ENCODE results near the gene ARSK. TPM values are rescaled to one million over a fixed set of nuclear protein-coding genes. Genes with fewer than 3 reads are reported as not detected.
"Not testable (repeated sequence)": the region's sequence is repeated elsewhere in the genome, so short reads cannot be mapped to it uniquely, and the experiment has no call there.

The ARSK gene
- total RNA-seq, 2 experiments from 2014 or later = 4.1 to 5.2 TPM

DNA sequence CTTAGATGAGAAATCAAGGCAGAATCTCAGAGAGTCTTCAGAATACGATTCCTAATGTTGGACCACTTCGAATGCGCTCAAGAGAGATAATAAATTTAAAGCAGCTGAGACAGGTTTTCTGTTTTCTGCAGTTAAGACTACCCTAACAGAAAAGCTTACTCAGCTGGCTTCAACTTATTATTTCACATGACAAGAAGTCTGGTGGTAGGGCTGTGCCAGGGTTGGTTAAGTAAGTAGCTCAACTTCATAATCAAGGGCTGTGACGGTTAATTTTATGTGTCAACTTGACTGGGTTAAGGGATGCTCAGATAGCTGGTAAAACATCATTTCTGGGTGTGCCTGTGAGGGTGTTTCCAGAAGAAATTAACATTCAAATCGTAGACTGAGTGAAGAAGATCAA lies 68.8 kb downstream of the ARSK start:
- no peak for DNase-seq
- Mint-ChIP-seq H3K36me3 (peaks cover 3% of the 10 kb centered on the region), H3K9me3 (no peaks in the 10 kb centered on the region), H3K27ac (no peak overlapping the region), H3K4me1 (peaks cover 25% of the 10 kb centered on the region), H3K27me3 (no peaks in the 10 kb centered on the region), H3K4me3 (no peak overlapping the region)

DNA sequence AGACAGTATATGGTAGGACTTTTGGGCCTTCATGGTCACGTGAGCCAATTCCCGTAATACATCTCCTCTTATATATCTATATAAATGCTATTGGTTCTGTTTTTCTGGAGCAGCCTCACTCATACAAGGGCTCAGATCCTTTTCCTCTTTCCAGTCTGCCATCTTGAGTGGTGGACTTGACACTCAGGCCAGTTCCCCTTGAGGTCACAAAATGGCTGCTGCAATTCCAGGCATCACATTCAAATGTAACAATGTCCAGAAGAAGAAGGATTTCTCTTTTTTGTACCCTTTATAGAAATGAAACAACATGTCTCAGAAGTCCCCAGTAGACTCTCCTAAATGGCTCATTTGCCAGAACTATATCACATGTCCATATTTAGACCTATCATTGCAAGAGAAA lies 69.5 kb downstream of the ARSK start:
- Mint-ChIP-seq H3K36me3 (peaks cover 3% of the 10 kb centered on the region), H3K4me1 (peaks cover 18% of the 10 kb centered on the region), H3K4me3 (no peak overlapping the region), H3K9me3 (no peaks in the 10 kb centered on the region), H3K27ac (no peak overlapping the region), H3K27me3 (no peaks in the 10 kb centered on the region)
- no peak for DNase-seq

- Mint-ChIP-seq H3K9me3 (peaks cover 7% of the 10 kb centered on the region), H3K4me1 (peaks cover 19% of the 10 kb centered on the region), H3K4me3 (no peak overlapping the region), H3K27me3 (no peaks in the 10 kb centered on the region), H3K36me3 (no peaks in the 10 kb centered on the region), H3K27ac (no peak overlapping the region)
- DNase-seq = no peak
These were observed 71.8 kb downstream of the ARSK start for GRCh38 chr5:95626701-95627100.

GRCh38 chr5:95627971-95628810 lies 73.3 kb downstream of the ARSK start:
- peaks cover 5% of the 10 kb centered on the region for H3K36me3 Mint-ChIP-seq
- H3K4me1 Mint-ChIP-seq = peaks cover 18% of the 10 kb centered on the region

GRCh38 chr5:95628933-95629332 lies 74.0 kb downstream of the ARSK start:
- no peaks in the 10 kb centered on the region for H3K27me3 Mint-ChIP-seq

More at GRCh38 chr5:95627971-95628810, 73.3 kb downstream of the ARSK start:
- Mint-ChIP-seq H3K27ac (no peak overlapping the region), H3K9me3 (peaks cover 13% of the 10 kb centered on the region), H3K4me3 (no peak overlapping the region), H3K27me3 (no peaks in the 10 kb centered on the region)
- no peak for DNase-seq

GRCh38 chr5:95630394-95630917 lies 75.6 kb downstream of the ARSK start:
- Mint-ChIP-seq H3K4me1 (peaks cover 18% of the 10 kb centered on the region), H3K9me3 (peaks cover 13% of the 10 kb centered on the region), H3K4me3 (no peak overlapping the region), H3K27me3 (no peaks in the 10 kb centered on the region), H3K36me3 (peaks cover 5% of the 10 kb centered on the region), H3K27ac (peak overlapping the region; percentile 34)
- no peak for DNase-seq

More at GRCh38 chr5:95628933-95629332, 74.0 kb downstream of the ARSK start:
- Mint-ChIP-seq H3K36me3 (peaks cover 5% of the 10 kb centered on the region), H3K4me1 (peaks cover 18% of the 10 kb centered on the region), H3K9me3 (peaks cover 13% of the 10 kb centered on the region), H3K27ac (no peak overlapping the region), H3K4me3 (no peak overlapping the region)
- DNase-seq = no peak

DNA sequence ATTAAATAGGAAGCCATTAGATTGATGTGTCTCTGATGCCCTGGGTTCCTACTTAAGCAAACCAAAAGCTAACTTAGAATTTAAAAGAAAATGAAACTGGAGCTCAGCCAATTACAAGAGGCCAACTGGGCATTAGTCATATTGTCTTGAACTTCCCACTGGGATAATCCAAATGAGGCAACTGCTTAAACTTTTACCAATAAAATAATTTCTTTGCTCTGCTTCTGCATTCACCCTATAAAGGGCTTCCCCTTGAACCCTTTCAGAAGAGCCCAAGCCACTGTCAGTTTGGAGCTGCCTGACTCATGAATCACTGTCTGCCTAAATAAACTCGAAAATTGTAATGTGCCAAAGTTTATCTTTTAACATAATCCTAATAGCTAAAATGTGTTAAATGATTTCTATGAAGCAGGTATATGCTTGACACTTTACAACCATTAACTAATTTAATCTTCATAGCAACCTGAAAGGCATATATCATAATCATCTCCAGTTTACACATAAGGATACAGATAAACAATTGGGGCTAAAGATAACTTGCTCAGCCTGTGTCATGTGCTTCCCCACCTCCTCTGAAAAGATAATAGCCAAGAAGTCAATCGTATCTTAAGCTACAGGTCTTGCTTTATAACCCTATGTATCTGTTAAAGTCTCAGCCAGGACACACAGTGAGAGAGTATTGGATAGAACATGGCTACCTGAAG lies 76.5 kb downstream of the ARSK start:
- Mint-ChIP-seq H3K27me3 (no peaks in the 10 kb centered on the region), H3K27ac (peak overlapping the region; percentile 99), H3K9me3 (peaks cover 13% of the 10 kb centered on the region), H3K36me3 (peaks cover 5% of the 10 kb centered on the region), H3K4me1 (peaks cover 18% of the 10 kb centered on the region), H3K4me3 (peak overlapping the region; percentile 16)
- DNase-seq = no peak

DNA sequence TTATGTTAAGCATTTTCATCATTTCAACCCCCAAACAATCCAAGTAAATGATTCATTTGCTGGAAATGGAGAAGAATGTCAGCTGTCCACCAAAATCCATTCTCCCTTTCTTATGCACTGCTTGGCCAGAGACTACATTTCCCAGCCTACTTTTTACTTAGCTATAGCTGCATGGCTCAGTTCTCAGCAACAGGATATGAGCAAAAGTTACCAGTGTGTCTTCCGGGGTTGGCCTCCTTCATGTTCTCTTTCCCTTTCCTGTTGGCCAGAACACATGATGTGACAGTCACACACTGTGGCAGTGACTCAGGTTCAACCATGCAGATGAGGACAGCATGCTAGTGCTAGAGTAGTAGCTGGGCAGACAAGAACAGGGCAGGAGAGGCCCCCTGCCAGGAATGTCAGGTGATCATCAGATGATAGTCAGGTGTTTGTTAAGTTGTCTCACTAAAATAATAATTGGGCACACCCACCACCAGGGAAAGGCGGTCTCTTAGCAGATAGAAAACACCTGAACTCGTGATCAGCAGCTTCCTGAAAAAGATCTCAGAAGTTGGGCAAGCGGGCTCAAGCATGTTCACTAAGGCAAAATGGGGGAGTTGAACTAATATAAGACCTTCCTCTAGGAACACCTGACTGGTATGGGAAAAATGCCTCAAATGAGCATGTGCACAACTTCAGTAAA lies 77.2 kb downstream of the ARSK start:
- DNase-seq = peak; percentile 67
- no peaks in the 10 kb centered on the region for H3K27me3 Mint-ChIP-seq
- H3K36me3 Mint-ChIP-seq = peaks cover 5% of the 10 kb centered on the region
- H3K4me3 Mint-ChIP-seq = peak overlapping the region; percentile 40
- peaks cover 13% of the 10 kb centered on the region for H3K9me3 Mint-ChIP-seq
- H3K4me1 Mint-ChIP-seq = peaks cover 18% of the 10 kb centered on the region
- H3K27ac Mint-ChIP-seq = peak overlapping the region; percentile 99

DNA sequence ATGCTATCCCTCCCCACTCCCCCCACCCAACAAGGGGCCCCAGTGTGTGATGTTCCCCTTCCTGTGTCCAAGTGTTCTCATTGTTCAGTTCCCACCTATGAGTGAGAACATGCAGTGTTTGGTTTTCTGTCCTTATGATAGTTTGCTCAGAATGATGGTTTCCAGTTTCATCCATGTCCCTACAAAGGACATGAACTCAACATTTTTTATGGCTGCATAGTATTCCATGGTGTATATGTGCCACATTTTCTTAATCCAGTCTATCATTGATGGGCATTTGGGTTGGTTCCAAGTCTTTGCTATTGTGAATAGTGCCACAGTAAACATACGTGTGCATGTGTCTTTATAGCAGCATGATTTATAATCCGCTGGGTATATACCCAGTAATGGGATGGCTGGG lies 78.0 kb downstream of the ARSK start:
- DNase-seq, H3K36me3 Mint-ChIP-seq, H3K27ac Mint-ChIP-seq, H3K27me3 Mint-ChIP-seq, H3K4me3 Mint-ChIP-seq: not testable (repeated sequence)
- Mint-ChIP-seq H3K4me1 (peaks cover 20% of the 10 kb centered on the region), H3K9me3 (peaks cover 13% of the 10 kb centered on the region)

DNA sequence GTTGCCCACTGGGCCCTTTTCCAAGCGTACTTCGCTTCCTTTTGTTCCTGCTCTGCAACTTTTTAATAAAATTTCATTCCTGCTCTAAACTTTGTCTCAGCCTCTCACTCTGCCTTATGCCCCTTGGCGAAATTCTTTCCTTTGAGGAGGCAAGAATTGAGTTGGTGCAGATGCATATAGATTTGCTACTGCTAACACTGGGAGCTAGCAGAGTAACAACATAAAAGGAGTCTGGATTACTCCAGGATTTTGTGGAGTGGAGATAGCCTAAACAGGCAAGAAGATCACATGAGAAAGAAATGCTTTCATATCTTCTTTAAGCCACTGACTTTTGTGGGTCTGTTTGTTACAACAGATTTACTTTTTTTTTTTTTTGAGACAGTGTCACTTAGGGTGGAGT lies 78.8 kb downstream of the ARSK start:
- no peak overlapping the region for H3K27ac Mint-ChIP-seq
- no peaks in the 10 kb centered on the region for H3K27me3 Mint-ChIP-seq
- peaks cover 20% of the 10 kb centered on the region for H3K4me1 Mint-ChIP-seq
- no peak for DNase-seq
- peaks cover 5% of the 10 kb centered on the region for H3K36me3 Mint-ChIP-seq
- no peak overlapping the region for H3K4me3 Mint-ChIP-seq
- H3K9me3 Mint-ChIP-seq = peaks cover 13% of the 10 kb centered on the region

GRCh38 chr5:95634081-95634480 lies 79.2 kb downstream of the ARSK start:
- no peaks in the 10 kb centered on the region for H3K27me3 Mint-ChIP-seq
- peaks cover 5% of the 10 kb centered on the region for H3K36me3 Mint-ChIP-seq
- peaks cover 20% of the 10 kb centered on the region for H3K4me1 Mint-ChIP-seq
- H3K9me3 Mint-ChIP-seq = peaks cover 13% of the 10 kb centered on the region
- H3K27ac Mint-ChIP-seq = no peak overlapping the region
- no peak overlapping the region for H3K4me3 Mint-ChIP-seq
- no peak for DNase-seq

DNA sequence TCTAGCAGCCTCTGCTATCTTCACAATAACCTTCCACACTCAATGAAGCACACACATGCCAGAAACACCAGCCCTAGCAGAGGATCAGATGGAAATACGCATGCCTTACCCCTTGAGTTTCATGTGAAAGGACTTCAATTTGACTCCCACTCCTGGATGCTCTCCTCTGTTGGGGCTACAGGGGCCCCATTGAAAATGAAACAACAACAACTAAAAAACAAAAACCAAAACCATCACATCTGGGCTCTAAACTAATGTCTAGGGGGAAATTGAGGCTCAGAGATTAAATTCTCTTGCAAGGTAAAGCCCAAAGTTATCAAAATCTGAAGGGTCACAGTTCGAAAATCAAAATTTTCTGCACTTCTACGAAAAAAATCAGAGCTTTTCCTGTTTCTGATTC lies 83.7 kb downstream of the ARSK start:
- no peaks in the 10 kb centered on the region for H3K36me3 Mint-ChIP-seq
- no peak overlapping the region for H3K27ac Mint-ChIP-seq
- H3K4me1 Mint-ChIP-seq = peaks cover 1% of the 10 kb centered on the region
- peaks cover 4% of the 10 kb centered on the region for H3K27me3 Mint-ChIP-seq
- H3K4me3 Mint-ChIP-seq = no peak overlapping the region
- no peak for DNase-seq
- no peaks in the 10 kb centered on the region for H3K9me3 Mint-ChIP-seq

DNA sequence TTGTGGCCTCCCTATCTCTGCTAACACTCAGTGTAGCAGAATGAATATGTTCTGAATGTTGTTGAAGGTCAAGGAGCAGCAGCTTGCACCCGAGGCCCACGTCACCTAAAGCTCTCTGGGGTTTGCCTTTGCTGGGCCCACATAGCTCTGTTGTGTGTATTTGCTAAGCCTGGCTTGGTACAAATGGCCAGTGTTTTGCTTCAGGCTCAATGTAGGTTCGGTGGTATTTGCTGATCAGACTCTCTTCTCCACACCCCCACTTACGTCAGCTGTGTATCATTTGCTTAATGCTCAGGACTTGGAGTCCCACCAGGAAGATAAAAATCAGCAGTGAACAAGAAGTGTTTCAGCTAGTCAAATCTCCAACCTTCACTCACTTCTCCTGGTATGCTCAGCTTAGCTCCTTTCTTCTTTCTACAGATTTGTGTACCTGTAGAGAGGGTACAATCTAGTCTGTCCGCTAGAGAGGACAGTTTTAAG lies 86.9 kb downstream of the ARSK start:
- Mint-ChIP-seq H3K27me3 (peaks cover 4% of the 10 kb centered on the region), H3K4me1 (peaks cover 17% of the 10 kb centered on the region), H3K9me3 (no peaks in the 10 kb centered on the region), H3K36me3 (no peaks in the 10 kb centered on the region), H3K27ac (no peak overlapping the region), H3K4me3 (no peak overlapping the region)
- DNase-seq = no peak

DNA sequence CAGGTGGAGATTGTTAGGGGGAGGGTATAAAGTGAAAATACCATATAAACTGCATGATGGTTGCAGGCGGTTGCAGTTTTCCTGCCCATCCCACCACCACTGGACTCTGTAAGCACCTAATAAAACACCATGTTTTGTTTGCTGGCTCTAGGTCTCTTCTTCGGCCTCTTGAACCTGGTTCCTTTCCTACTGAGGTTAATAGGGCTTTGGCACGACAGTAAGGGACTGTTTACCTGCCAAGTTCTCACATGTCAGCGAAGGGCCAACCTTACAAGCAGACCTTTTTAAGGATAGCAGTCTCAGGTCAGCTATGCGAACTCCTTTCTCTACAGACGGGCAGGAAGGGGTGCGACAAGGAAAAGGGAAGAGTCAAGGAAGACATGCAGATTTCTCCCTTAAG lies 88.3 kb downstream of the ARSK start:
- no peak overlapping the region for H3K4me3 Mint-ChIP-seq
- peaks cover 18% of the 10 kb centered on the region for H3K4me1 Mint-ChIP-seq
- no peaks in the 10 kb centered on the region for H3K9me3 Mint-ChIP-seq
- DNase-seq = no peak
- peaks cover 4% of the 10 kb centered on the region for H3K27me3 Mint-ChIP-seq
- no peaks in the 10 kb centered on the region for H3K36me3 Mint-ChIP-seq
- no peak overlapping the region for H3K27ac Mint-ChIP-seq
